ENCODE measurements around the gene MEGF11.

DNA sequence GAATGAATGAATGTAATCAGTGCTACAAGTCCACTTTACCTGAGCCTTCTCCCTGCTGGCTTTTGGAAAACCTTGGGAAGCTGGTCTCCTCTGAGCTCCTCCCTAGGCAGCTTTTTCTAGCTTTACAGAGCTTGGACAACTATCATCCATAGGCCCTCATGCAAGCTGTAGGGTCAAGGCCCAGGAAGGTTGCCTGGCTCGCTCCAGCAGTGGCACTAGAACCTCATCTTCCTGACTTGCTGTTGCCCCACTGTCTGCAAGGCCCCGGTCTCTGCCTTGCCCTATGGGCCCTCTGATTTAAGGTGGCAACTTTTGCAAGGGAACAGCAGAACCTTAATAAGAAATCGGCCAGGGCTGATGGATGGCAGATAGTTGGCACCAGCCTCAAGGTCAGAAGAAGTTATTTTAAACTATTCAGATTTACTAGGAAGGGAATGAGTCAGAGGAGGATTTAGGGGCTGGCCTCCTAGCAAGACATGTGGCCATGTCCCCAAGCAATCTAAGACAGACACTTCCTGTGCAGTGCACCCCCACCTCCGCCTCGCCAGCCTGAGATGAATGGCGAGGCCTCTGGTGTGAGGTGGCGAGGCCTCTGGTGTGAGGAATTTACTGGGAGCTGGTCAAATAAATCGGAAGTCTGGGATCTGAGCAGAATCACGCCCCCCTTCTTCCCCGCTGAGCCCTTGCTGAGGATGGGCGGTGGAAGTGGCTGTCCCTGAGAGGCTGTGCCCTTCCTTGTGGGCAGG is 180.8 kb downstream of the MEGF11 start:
- TF ChIP-seq, protein P1, sequence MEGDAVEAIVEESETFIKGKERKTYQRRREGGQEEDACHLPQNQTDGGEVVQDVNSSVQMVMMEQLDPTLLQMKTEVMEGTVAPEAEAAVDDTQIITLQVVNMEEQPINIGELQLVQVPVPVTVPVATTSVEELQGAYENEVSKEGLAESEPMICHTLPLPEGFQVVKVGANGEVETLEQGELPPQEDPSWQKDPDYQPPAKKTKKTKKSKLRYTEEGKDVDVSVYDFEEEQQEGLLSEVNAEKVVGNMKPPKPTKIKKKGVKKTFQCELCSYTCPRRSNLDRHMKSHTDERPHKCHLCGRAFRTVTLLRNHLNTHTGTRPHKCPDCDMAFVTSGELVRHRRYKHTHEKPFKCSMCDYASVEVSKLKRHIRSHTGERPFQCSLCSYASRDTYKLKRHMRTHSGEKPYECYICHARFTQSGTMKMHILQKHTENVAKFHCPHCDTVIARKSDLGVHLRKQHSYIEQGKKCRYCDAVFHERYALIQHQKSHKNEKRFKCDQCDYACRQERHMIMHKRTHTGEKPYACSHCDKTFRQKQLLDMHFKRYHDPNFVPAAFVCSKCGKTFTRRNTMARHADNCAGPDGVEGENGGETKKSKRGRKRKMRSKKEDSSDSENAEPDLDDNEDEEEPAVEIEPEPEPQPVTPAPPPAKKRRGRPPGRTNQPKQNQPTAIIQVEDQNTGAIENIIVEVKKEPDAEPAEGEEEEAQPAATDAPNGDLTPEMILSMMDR (conservative IDR thresholded peaks at IDR 0.05; ENCODE audit: low read depth, low read length): no peak
- TF ChIP-seq EZH2 (IDR thresholded peaks at IDR 0.05; ENCODE audit: low read length, unreplicated experiment) (no peak), EZH2phosphoT487 (IDR thresholded peaks at IDR 0.05; ENCODE audit: borderline replicate concordance, low read length) (no peak)
